IMR-90 (cell line): ENCODE measurements around the gene PRKAR1B. TPM values are rescaled to one million over a fixed set of nuclear protein-coding genes. Genes with fewer than 3 reads are reported as not detected.

Experiments
- ATAC-seq: fragments of 200-7000 bp; cut with Tn5 transposase; 2 replicates; pipeline ENCODE4 v1.9.1; 2020; ENCODE audit warnings: low read depth, mild to moderate bottlenecking, moderate library complexity
- BruUV-seq: library from RNA; stranded (reverse); fragments of 400-500 nt; replicated peaks from 2 replicates; lab custom pipeline; 2021; lab: Mats Ljungman, UMichigan
- CTCF ChIA-PET: fragments of 300-600 bp; formaldehyde crosslinking; extraction: SDS; loops from one replicate; lab custom pipeline; 2021; ENCODE audit warnings: antibody characterized with exemption; lab: Yijun Ruan, JAX
- POLR2A ChIA-PET: fragments of 300-600 bp; sonication (Branson Sonifier 250); formaldehyde crosslinking; loops from one replicate; lab custom pipeline; 2022; ENCODE audit warnings: antibody characterized with exemption; ENCODE audit not compliant: unreplicated experiment; lab: Charles Lee
- DNase-seq: peaks from one replicate; pipeline ENCODE4 v3.0.0; 2013
- H2AFZ ChIP-seq: replicated peaks from 2 replicates; pipeline ENCODE3; 2013; ENCODE audit warnings: low read length, mild to moderate bottlenecking; ENCODE audit not compliant: poor library complexity
- H2AK5ac ChIP-seq: 2 replicates; pipeline ENCODE4 v1.6.1; 2013; ENCODE audit warnings: low read depth, low read length, inconsistent platforms
- H2AK9ac ChIP-seq: replicated peaks from 2 replicates; pipeline ENCODE3; 2013; ENCODE audit warnings: mild to moderate bottlenecking, low read depth, low read length, moderate library complexity; ENCODE audit not compliant: poor library complexity
- H2BK120ac ChIP-seq: 2 replicates; pipeline ENCODE4 v1.6.1; 2013; ENCODE audit warnings: low read depth, low read length, inconsistent platforms
- H2BK15ac ChIP-seq: 3 replicates; pipeline ENCODE4 v1.6.1; 2013; ENCODE audit warnings: low read depth, low read length, inconsistent platforms
- H2BK20ac ChIP-seq: 2 replicates; pipeline ENCODE4 v1.6.1; 2013; ENCODE audit warnings: low read depth, mild to moderate bottlenecking, inconsistent platforms, low read length, moderate library complexity
- H2BK5ac ChIP-seq: 2 replicates; pipeline ENCODE4 v1.6.1; 2013; ENCODE audit warnings: mild to moderate bottlenecking, low read depth, low read length, inconsistent platforms; ENCODE audit not compliant: poor library complexity, severe bottlenecking
- H3K14ac ChIP-seq: replicated peaks from 2 replicates; pipeline ENCODE4 v1.6.1; 2013; ENCODE audit warnings: low read depth, low read length, inconsistent platforms
- H3K18ac ChIP-seq: 2 replicates; pipeline ENCODE4 v1.6.1; 2013; ENCODE audit warnings: low read depth, low read length, control low read depth
- H3K23ac ChIP-seq: 2 replicates; pipeline ENCODE4 v1.6.1; 2013; ENCODE audit warnings: low read depth, low read length, inconsistent platforms
- H3K27ac ChIP-seq: 2 replicates; pipeline ENCODE4 v1.5.1; 2013; ENCODE audit warnings: mild to moderate bottlenecking, control low read depth, low read length; ENCODE audit not compliant: insufficient read depth
- H3K27me3 ChIP-seq: 2 replicates; pipeline ENCODE4 v1.6.1; 2013; ENCODE audit warnings: low read length; ENCODE audit not compliant: control insufficient read depth, insufficient read depth
- H3K36me3 ChIP-seq: 2 replicates; pipeline ENCODE4 v1.6.1; 2013; ENCODE audit warnings: low read length, mixed read lengths; ENCODE audit not compliant: control insufficient read depth, insufficient read depth
- H3K4ac ChIP-seq: 2 replicates; pipeline ENCODE4 v1.6.1; 2013; ENCODE audit warnings: low read depth, low read length, inconsistent platforms
- H3K4me1 ChIP-seq: 2 replicates; pipeline ENCODE4 v1.6.1; 2013; ENCODE audit warnings: low read length, mixed read lengths; ENCODE audit not compliant: control insufficient read depth, insufficient read depth
- H3K4me2 ChIP-seq: 2 replicates; pipeline ENCODE4 v1.6.1; 2013; ENCODE audit warnings: low read depth, mild to moderate bottlenecking, control low read depth, low read length, moderate library complexity
- H3K4me3 ChIP-seq: 2 replicates; pipeline ENCODE4 v1.5.1; 2013; ENCODE audit warnings: low read depth, mild to moderate bottlenecking, control low read depth, low read length, moderate library complexity; ENCODE audit not compliant: insufficient read depth
- H3K56ac ChIP-seq: 2 replicates; pipeline ENCODE4 v1.6.1; 2013; ENCODE audit warnings: low read length, inconsistent platforms; ENCODE audit not compliant: insufficient read depth; ENCODE audit errors: extremely low read depth
- H3K79me1 ChIP-seq, 2 experiments: 2 replicates each; pipeline ENCODE4 v1.6.1; 2013; ENCODE audit warnings: low read length in 2 of 2, inconsistent platforms in 1 of 2, low read depth in 1 of 2
- H3K9ac ChIP-seq: 2 replicates; pipeline ENCODE4 v1.6.1; 2013; ENCODE audit warnings: low read depth, low read length, control low read depth
- H3K9me1 ChIP-seq: 2 replicates; pipeline ENCODE4 v1.6.1; 2013; ENCODE audit warnings: low read length, inconsistent platforms; ENCODE audit not compliant: insufficient read depth
- H3K9me3 ChIP-seq: 2 replicates; pipeline ENCODE4 v1.6.1; 2013; ENCODE audit warnings: low read length; ENCODE audit not compliant: control insufficient read depth, insufficient read depth
- H4K20me1 ChIP-seq: 2 replicates; pipeline ENCODE4 v1.6.1; 2013; ENCODE audit warnings: low read length, inconsistent platforms; ENCODE audit not compliant: insufficient read depth
- H4K5ac ChIP-seq: 2 replicates; pipeline ENCODE4 v1.6.1; 2013; ENCODE audit warnings: mild to moderate bottlenecking, low read depth, low read length, control low read depth
- H4K8ac ChIP-seq, 2 experiments: 2 replicates each; pipeline ENCODE4 v1.6.1; 2013; ENCODE audit warnings: low read depth in 2 of 2, low read length in 2 of 2, control low read depth in 1 of 2, inconsistent platforms in 1 of 2
- H4K91ac ChIP-seq: 2 replicates; pipeline ENCODE4 v1.6.1; 2013; ENCODE audit warnings: low read depth, low read length, inconsistent platforms; ENCODE audit not compliant: insufficient read depth
- CEBPB ChIP-seq: IDR thresholded peaks from 2 replicates; pipeline ENCODE4 v1.6.1; 2012; ENCODE audit warnings: low read depth, low read length, improper control_type of control experiment
- CHD1 ChIP-seq: IDR thresholded peaks from 2 replicates; pipeline ENCODE4 v1.6.1; 2012; ENCODE audit warnings: low read depth, low read length, improper control_type of control experiment
- ELK1 ChIP-seq: fragments of 150-350 bp; IDR thresholded peaks from 2 replicates; pipeline ENCODE4 v1.6.1; 2016; ENCODE audit warnings: low read depth, mild to moderate bottlenecking, low read length, moderate library complexity, borderline replicate concordance
- MAZ ChIP-seq: IDR thresholded peaks from 2 replicates; pipeline ENCODE4 v1.6.1; 2012; ENCODE audit warnings: low read depth, mild to moderate bottlenecking, low read length, improper control_type of control experiment, moderate library complexity, borderline replicate concordance
- MXI1 ChIP-seq: IDR thresholded peaks from 2 replicates; pipeline ENCODE4 v1.6.1; 2012; ENCODE audit warnings: low read depth, mild to moderate bottlenecking, low read length, moderate library complexity, borderline replicate concordance
- NFE2L2 ChIP-seq: fragments of 150-350 bp; IDR thresholded peaks from 2 replicates; pipeline ENCODE4 v1.6.1; 2016; ENCODE audit warnings: low read depth, mild to moderate bottlenecking, low read length
- RFX5 ChIP-seq: IDR thresholded peaks from 2 replicates; pipeline ENCODE4 v1.8.0; 2012; ENCODE audit warnings: low read depth, mild to moderate bottlenecking, low read length, moderate library complexity
- SMC3 ChIP-seq: fragments of 150-350 bp; IDR thresholded peaks from 2 replicates; pipeline ENCODE4 v1.6.1; 2016; ENCODE audit warnings: low read depth, mild to moderate bottlenecking, antibody characterized with exemption, low read length, moderate library complexity
- WGBS, 2 experiments: methylation state at CpG; one replicate each; pipeline versions ENCODE4 v1.1.5 to v1.1.7; 2013; ENCODE audit warnings: missing lambda C conversion rate in 2 of 2; ENCODE audit not compliant: insufficient read length in 1 of 2; ENCODE audit errors: extremely low coverage in 2 of 2; 5-methylcytosine and 5-hydroxymethylcytosine counted together
- dilution Hi-C: fragments of 300-500 bp; cut with HindIII; formaldehyde crosslinking; loops from one replicate; pipeline ENCODE4 v1.14.3; 2018; ENCODE audit warnings: low sequenced_read_pairs; ENCODE audit not compliant: unreplicated experiment
- in situ Hi-C: fragments of 300-500 bp; cut with MboI; formaldehyde crosslinking; loops from 3 replicates; pipeline ENCODE4 v1.14.3; 2019; ENCODE audit warnings: low sequenced_read_pairs, inconsistent platforms, mixed read lengths
- intact Hi-C: fragments of 100-400 bp; cut with micrococcal nuclease; formaldehyde crosslinking; loops from 2 replicates; pipeline ENCODE4 v1.10.0; 2022
- polyA plus RNA-seq, 3 experiments: library from polyadenylated mRNA; depleted of rRNA; stranded (reverse); fragments of >200 nt; gene quantifications; 2 replicates each; pipeline ENCODE4 v1.2.3, GENCODE V29; 2012; ENCODE audit warnings: low replicate concordance in 1 of 3
- total RNA-seq: library from RNA; depleted of rRNA; stranded (reverse); fragments of >200 nt; gene quantifications from 2 replicates; pipeline ENCODE4 v1.2.3, GENCODE V29; 2012
- TF ChIP-seq, protein P1 (sequence below): conservative IDR thresholded peaks from 2 replicates; pipeline ENCODE4 v1.5.1; 2012; ENCODE audit warnings: mild to moderate bottlenecking, low read depth, low read length, improper control_type of control experiment

Gene PRKAR1B
- total and polyA plus RNA-seq, 2 of the 4 experiments (the other 2 are of a cell fraction) = 15.2 to 20.2 TPM

GRCh38 chr7:582931-583330 lies 144.2 kb downstream of the PRKAR1B start:
- POLR2A ChIA-PET = no interaction called here
- peaks cover 7% of the 10 kb centered on the region for H3K9me1 ChIP-seq

More at GRCh38 chr7:582931-583330, 144.2 kb downstream of the PRKAR1B start:
- no peak overlapping the region for H3K14ac ChIP-seq
- no peak overlapping the region for H2AK5ac ChIP-seq
- intact Hi-C loops (no loop called here), in situ Hi-C loops (no loop called here), dilution Hi-C loops (no loop called here)
- H2BK15ac ChIP-seq = no peak overlapping the region
- no peak overlapping the region for H3K4ac ChIP-seq
- no peak overlapping the region for H3K56ac ChIP-seq
- H2BK5ac ChIP-seq = no peak overlapping the region
- no peak overlapping the region for H3K23ac ChIP-seq
- no peaks in the 10 kb centered on the region; the same call in 1 of the 2 replicates for H3K36me3 ChIP-seq
- no peak overlapping the region for H3K4me2 ChIP-seq
- H2AFZ ChIP-seq = no peak overlapping the region
- no peak overlapping the region for H4K91ac ChIP-seq
- WGBS, 2 experiments = 94% methylated on average over 20 of the region's 23 CpGs; no CpG with 5 or more reads in 1 of the 2 experiments
- no peak overlapping the region for H3K27ac ChIP-seq
- no peaks in the 10 kb centered on the region; the same call in 1 of the 2 replicates for H4K20me1 ChIP-seq
- H2BK120ac ChIP-seq = no peak overlapping the region
- no peak overlapping the region for H2BK20ac ChIP-seq
- H2AK9ac ChIP-seq = no peak overlapping the region
- peaks cover 8% of the 10 kb centered on the region for H3K4me1 ChIP-seq
- no peak overlapping the region for H3K18ac ChIP-seq
- no peak overlapping the region for H3K4me3 ChIP-seq
- DNase-seq (no peak), ATAC-seq (no peak)
- no peaks in the 10 kb centered on the region for H3K27me3 ChIP-seq
- H4K8ac ChIP-seq = no peak overlapping the region
- CTCF ChIA-PET = no interaction called here
- TF ChIP-seq SMC3 = no peak
- TF ChIP-seq, protein P1, sequence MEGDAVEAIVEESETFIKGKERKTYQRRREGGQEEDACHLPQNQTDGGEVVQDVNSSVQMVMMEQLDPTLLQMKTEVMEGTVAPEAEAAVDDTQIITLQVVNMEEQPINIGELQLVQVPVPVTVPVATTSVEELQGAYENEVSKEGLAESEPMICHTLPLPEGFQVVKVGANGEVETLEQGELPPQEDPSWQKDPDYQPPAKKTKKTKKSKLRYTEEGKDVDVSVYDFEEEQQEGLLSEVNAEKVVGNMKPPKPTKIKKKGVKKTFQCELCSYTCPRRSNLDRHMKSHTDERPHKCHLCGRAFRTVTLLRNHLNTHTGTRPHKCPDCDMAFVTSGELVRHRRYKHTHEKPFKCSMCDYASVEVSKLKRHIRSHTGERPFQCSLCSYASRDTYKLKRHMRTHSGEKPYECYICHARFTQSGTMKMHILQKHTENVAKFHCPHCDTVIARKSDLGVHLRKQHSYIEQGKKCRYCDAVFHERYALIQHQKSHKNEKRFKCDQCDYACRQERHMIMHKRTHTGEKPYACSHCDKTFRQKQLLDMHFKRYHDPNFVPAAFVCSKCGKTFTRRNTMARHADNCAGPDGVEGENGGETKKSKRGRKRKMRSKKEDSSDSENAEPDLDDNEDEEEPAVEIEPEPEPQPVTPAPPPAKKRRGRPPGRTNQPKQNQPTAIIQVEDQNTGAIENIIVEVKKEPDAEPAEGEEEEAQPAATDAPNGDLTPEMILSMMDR = no peak
- no peak for TF ChIP-seq NFE2L2
- TF ChIP-seq ELK1 = no peak
- TF ChIP-seq CEBPB = no peak
- no peak for TF ChIP-seq RFX5
- no peak for TF ChIP-seq CHD1
- TF ChIP-seq MXI1 = no peak
- TF ChIP-seq MAZ = no peak
- no peak overlapping the region for H4K5ac ChIP-seq
- H3K79me1 ChIP-seq = no peaks in the 10 kb centered on the region
- H3K9ac ChIP-seq = no peak overlapping the region
- peaks cover 7% of the 10 kb centered on the region; the same call in 1 of the 2 replicates for H3K9me3 ChIP-seq
- no TSS peak for BruUV-seq
